K562 (cell line): ENCODE data around the gene SND1. TPM values are rescaled to one million over a fixed set of nuclear protein-coding genes. Genes with fewer than 3 reads are reported as not detected.

Experiments used
- ATF1 ChIP-seq, 2 experiments: fragments of 450-650 bp in 1 of 2; IDR thresholded peaks; 2 replicates each; pipeline ENCODE4 v1.6.1; 2016; ENCODE audit warnings: missing compliant biosample characterization in 1 of 2, missing genetic modification characterization in 1 of 2
- BCL6 ChIP-seq: fragments of 250-450 bp; sonication (Bioruptor Pico); IDR thresholded peaks from 2 replicates; pipeline ENCODE4 v1.4.0; 2020
- CBX2 ChIP-seq: fragments of 200-600 bp; sonication (generic); IDR thresholded peaks from one replicate; pipeline ENCODE4 v1.6.1; 2012; ENCODE audit warnings: mild to moderate bottlenecking, low read length, inconsistent platforms; ENCODE audit not compliant: insufficient read depth, poor library complexity, severe bottlenecking
- CREB3 ChIP-seq: fragments of 450-650 bp; conservative IDR thresholded peaks from 2 replicates; pipeline ENCODE4 v1.6.1; 2016; ENCODE audit warnings: missing genetic modification characterization, low read depth, mild to moderate bottlenecking, missing compliant biosample characterization, moderate library complexity
- E2F6 ChIP-seq, 2 experiments: IDR thresholded peaks; 2 replicates each; pipeline ENCODE4 v1.6.1; 2011; ENCODE audit warnings: borderline replicate concordance in 1 of 2, control low read depth in 1 of 2, low read depth in 1 of 2, low read length in 1 of 2, mild to moderate bottlenecking in 1 of 2, mixed read lengths in 1 of 2, moderate library complexity in 1 of 2; ENCODE audit not compliant: insufficient read depth in 1 of 2, insufficient read length in 1 of 2, poor library complexity in 1 of 2, severe bottlenecking in 1 of 2; ENCODE audit errors: extremely low read depth in 1 of 2
- EP300 ChIP-seq: IDR thresholded peaks from 2 replicates; pipeline ENCODE4 v1.6.1; 2012; ENCODE audit warnings: low read length, improper control_type of control experiment
- HMBOX1 ChIP-seq: sonication (generic); IDR thresholded peaks from 2 replicates; pipeline ENCODE4 v1.6.1; 2016
- HMG20A ChIP-seq: fragments of 450-650 bp; formaldehyde crosslinking; conservative IDR thresholded peaks from 2 replicates; pipeline ENCODE4 v1.4.0; 2020; ENCODE audit warnings: mild to moderate bottlenecking, mixed read lengths
- NFYB ChIP-seq: IDR thresholded peaks from 2 replicates; pipeline ENCODE4 v1.6.1; 2011; ENCODE audit warnings: mild to moderate bottlenecking, moderate library complexity; ENCODE audit not compliant: insufficient read length; ENCODE audit errors: extremely low read depth
- NR2F6 ChIP-seq: fragments of 450-650 bp; formaldehyde crosslinking; IDR thresholded peaks from 2 replicates; pipeline ENCODE4 v1.4.0; 2020; ENCODE audit warnings: mild to moderate bottlenecking
- PTTG1 ChIP-seq: fragments of 450-650 bp; IDR thresholded peaks from 2 replicates; pipeline ENCODE4 v1.6.1; 2016; ENCODE audit warnings: low read depth, mild to moderate bottlenecking, missing genetic modification characterization, missing compliant biosample characterization
- RAD21 ChIP-seq, 2 experiments: fragments of 250-450 bp in 1 of 2; fragments of 450-650 bp in 1 of 2; sonication (Bioruptor Pico) in 1 of 2; formaldehyde crosslinking in 1 of 2; IDR thresholded peaks in 1 of 2; conservative IDR thresholded peaks in 1 of 2; 2 replicates each; pipeline versions ENCODE4 v1.4.0 to v1.8.0; 2020 to 2022; ENCODE audit warnings: mild to moderate bottlenecking in 2 of 2, moderate library complexity in 1 of 2
- SIRT6 ChIP-seq: IDR thresholded peaks from one replicate; pipeline ENCODE4 v1.6.1; 2012; ENCODE audit warnings: low read depth, mild to moderate bottlenecking, control low read depth, inconsistent platforms, low read length, moderate library complexity
- THAP7 ChIP-seq: fragments of 250-450 bp; sonication (Bioruptor Pico); IDR thresholded peaks from 2 replicates; pipeline ENCODE4 v1.5.0; 2021
- TRIM25 ChIP-seq: fragments of 450-650 bp; IDR thresholded peaks from 2 replicates; pipeline ENCODE4 v1.7.0; 2016; ENCODE audit warnings: borderline replicate concordance
- YY1 ChIP-seq, 3 experiments: IDR thresholded peaks; 2 replicates each; pipeline ENCODE4 v1.6.1; 2011; ENCODE audit warnings: low read length in 2 of 3, mild to moderate bottlenecking in 2 of 3, moderate library complexity in 2 of 3, borderline replicate concordance in 1 of 3, control low read depth in 1 of 3, low read depth in 1 of 3; ENCODE audit not compliant: insufficient read depth in 3 of 3, insufficient replicate concordance in 2 of 3, control insufficient read depth in 1 of 3, insufficient read length in 1 of 3; ENCODE audit errors: extremely low read depth in 1 of 3
- ZNF165 ChIP-seq: fragments of 250-450 bp; sonication (Bioruptor Pico); IDR thresholded peaks from 2 replicates; pipeline ENCODE4 v1.4.0; 2020; ENCODE audit warnings: borderline replicate concordance
- ZNF274 ChIP-seq: IDR thresholded peaks from 2 replicates; pipeline ENCODE4 v1.6.1; 2011; ENCODE audit warnings: low read depth, mild to moderate bottlenecking, low read length, moderate library complexity, borderline replicate concordance
- polyA plus RNA-seq, 8 experiments: library from polyadenylated mRNA; depleted of rRNA in 4 of 8; stranded (reverse) in 5 of 8; unstranded in 3 of 8; fragments of >200 nt; fragmentation: Nextera tagmentation in 2 of 8; fragmentation: Illumina TruSeq in 1 of 8; extraction: Ambion mirVana in 2 of 8; extraction: Trizol in 1 of 8; gene quantifications; 2 replicates each; pipeline versions ENCODE4 v1.2.1 to v1.2.3, GENCODE V29; 2011 to 2014; ENCODE audit warnings: inconsistent platforms in 1 of 8, missing spikeins in 1 of 8
- total RNA-seq, 7 experiments: library from RNA; depleted of rRNA in 6 of 7; stranded (reverse); fragments of >200 nt in 6 of 7; fragmentation: Illumina TruSeq in 2 of 7; extraction: Trizol in 2 of 7; gene quantifications; 2 replicates each; pipeline versions ENCODE4 v1.2.1 to v1.2.3, GENCODE V29; 2011 to 2021; ENCODE audit warnings: low replicate concordance in 1 of 7

The SND1 gene
- total and polyA plus RNA-seq, 9 of the 15 experiments (the other 6 are each of a cell fraction or from before 2014, with no cell fraction given), result 46.5 to 307 (median 191) TPM

GRCh38 chr7:128099204-128099671 lies 447.2 kb downstream of the SND1 start (continued):
- TF ChIP-seq THAP7 (CRISPR knock-in tag) (no peak), ZNF165 (CRISPR knock-in tag) (no peak; the same call in 1 of the 2 replicates), E2F6 (IDR thresholded peaks at IDR 0.05; ENCODE audit: borderline replicate concordance in 1 of 2, extremely low read depth in 1 of 2, insufficient read depth in 1 of 2, insufficient read length in 1 of 2, low read depth in 1 of 2, low read length in 1 of 2, poor library complexity in 1 of 2, severe bottlenecking in 1 of 2) (no peak), RAD21 (CRISPR knock-in tag; conservative IDR thresholded peaks at IDR 0.05 in 1 of 2, IDR thresholded peaks at IDR 0.05 in 1 of 2) (no peak), NFYB (no peak), ATF1 (CRISPR knock-in tag; IDR thresholded peaks at IDR 0.05) (no peak), ATF1 (tag; IDR thresholded peaks at IDR 0.05) (peak; percentile 50; the same call in 1 of the 2 replicates), NR2F6 (CRISPR knock-in tag) (no peak), BCL6 (no peak), ZNF274 (no peak), CBX2 (no peak), EP300 (peak; percentile 92), SIRT6 (no peak), HMG20A (CRISPR knock-in tag) (no peak), TRIM25 (no peak), HMBOX1 (no peak), CREB3 (tag) (peak; percentile 75; the same call in 1 of the 2 replicates), PTTG1 (tag) (no peak), YY1 (IDR thresholded peaks at IDR 0.05; ENCODE audit: borderline replicate concordance in 1 of 3, control insufficient read depth in 1 of 3, extremely low read depth in 1 of 3, insufficient read depth in 3 of 3, insufficient read length in 1 of 3, insufficient replicate concordance in 2 of 3, low read depth in 1 of 3, low read length in 2 of 3) (no peak)
